Sigmoid colon (tissue), 7 donors: ENCODE results near the gene FSCN2. TPM values are rescaled to one million over a fixed set of nuclear protein-coding genes. Genes with fewer than 3 reads are reported as not detected.

Experiments
- DNase-seq: peaks from one replicate; pipeline ENCODE4 v3.0.0-alpha.2; 2019
- H3K27ac ChIP-seq, 4 donors: fragments of 200-600 bp; sonication (generic); one replicate each; pipeline ENCODE4 v1.5.1; 2016 to 2019; ENCODE audit warnings: mild to moderate bottlenecking in 1 of 4
- H3K27me3 ChIP-seq, 3 donors: fragments of 200-600 bp; sonication (generic); one replicate each; pipeline ENCODE4 v1.5.1; 2019; ENCODE audit warnings: mild to moderate bottlenecking in 1 of 3
- H3K36me3 ChIP-seq, 4 donors: fragments of 200-600 bp; sonication (generic); one replicate each; pipeline ENCODE4 v1.5.1; 2016 to 2019
- H3K4me1 ChIP-seq, 4 donors: fragments of 200-600 bp; sonication (generic); one replicate each; pipeline ENCODE4 v1.5.1; 2017 to 2019
- H3K4me3 ChIP-seq, 4 donors: fragments of 200-600 bp; sonication (generic); one replicate each; pipeline ENCODE4 v1.5.1; 2017 to 2019; ENCODE audit warnings: mild to moderate bottlenecking in 2 of 4, moderate library complexity in 1 of 4
- H3K9me3 ChIP-seq, 4 donors: fragments of 200-600 bp in 3 of 4; sonication (generic) in 3 of 4; one replicate each; pipeline versions ENCODE4 v1.5.1 to v1.6.1; 2013 to 2019
- CTCF ChIP-seq, 4 experiments: fragments of 450-650 bp in 3 of 4; fragments of 200-600 bp in 1 of 4; IDR thresholded peaks; one replicate each; pipeline ENCODE4 v1.5.1; 2016 to 2019; ENCODE audit warnings: antibody characterized with exemption in 4 of 4, mild to moderate bottlenecking in 3 of 4, moderate library complexity in 2 of 4
- EP300 ChIP-seq, 4 donors: sonication (generic); formaldehyde crosslinking; IDR thresholded peaks; one replicate each; pipeline ENCODE4 v1.6.1; 2017; ENCODE audit warnings: antibody characterized with exemption in 4 of 4
- POLR2A ChIP-seq, 2 donors: fragments of 450-650 bp; IDR thresholded peaks; one replicate each; pipeline ENCODE4 v1.6.1; 2016; ENCODE audit warnings: antibody characterized with exemption in 2 of 2, mild to moderate bottlenecking in 2 of 2, moderate library complexity in 2 of 2
- POLR2AphosphoS5 ChIP-seq, 4 donors: sonication (generic); formaldehyde crosslinking; IDR thresholded peaks; one replicate each; pipeline ENCODE4 v1.6.1; 2017; ENCODE audit warnings: antibody characterized with exemption in 4 of 4
- WGBS, 2 donors: extraction: QIAGEN DNeasy Blood & Tissue Kit; methylation state at CpG; one replicate each; pipeline ENCODE4 v1.1.7; 2013; 5-methylcytosine and 5-hydroxymethylcytosine counted together
- intact Hi-C: fragments of 100-400 bp; cut with DNase I; formaldehyde crosslinking; loops from one replicate; pipeline ENCODE4 v1.15.1; 2023
- polyA plus RNA-seq, 3 donors: library from polyadenylated mRNA; stranded (reverse); fragments of 200-250 nt; gene quantifications; one replicate each; pipeline ENCODE4 v1.2.3, GENCODE V29; 2013
- total RNA-seq, 4 donors: library from RNA; depleted of rRNA; stranded (reverse); fragments of >200 nt; gene quantifications; one replicate each; pipeline ENCODE4 v1.1.0, GENCODE V29; 2016
- donor health status: healthy with polysubstance abuse.
- donor health status: Bipolar disorder and iron deficiency.
- donor health status: healthy.

Gene FSCN2
- total and polyA plus RNA-seq, 7 donors = 0.33 to 2.3 (median 1.0) TPM; not detected in 3

DNA sequence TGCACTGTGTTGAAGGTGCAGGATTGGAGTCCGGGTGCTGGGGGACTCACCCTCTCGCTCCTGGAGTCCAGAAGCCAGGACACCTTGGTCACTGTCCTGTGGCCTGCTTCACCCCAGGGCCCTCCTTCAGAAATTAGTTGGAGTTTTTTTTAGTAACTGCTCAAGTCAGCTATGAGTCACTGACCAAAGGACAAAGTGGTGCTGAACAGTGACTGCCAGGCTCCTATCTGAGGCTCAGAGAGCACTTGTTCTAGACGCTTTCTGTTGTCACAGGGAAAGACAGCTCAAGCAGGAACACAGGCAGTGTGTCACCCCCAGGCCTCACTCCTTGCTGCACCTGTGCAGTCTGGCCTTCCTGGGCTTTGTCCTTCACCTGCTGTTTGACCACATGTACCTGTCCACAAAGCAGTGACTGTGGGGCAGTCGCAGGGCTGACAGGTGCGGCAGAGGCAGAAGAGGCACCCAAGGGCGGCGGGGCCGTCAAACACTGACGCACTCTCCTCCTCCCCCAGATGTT lies 28.1 kb downstream of the FSCN2 start:
- H3K27ac ChIP-seq = no peak overlapping the region
- H3K27me3 ChIP-seq = no peaks in the 10 kb centered on the region
- H3K4me3 ChIP-seq = no peak overlapping the region
- intact Hi-C loops = no loop called here
- H3K36me3 ChIP-seq = peaks cover 14 to 53% (median 31%) of the 10 kb centered on the region in 4 donors
- 47 to 85% methylated on average over 9 of the region's 9 CpGs for WGBS, 2 donors
- TF ChIP-seq POLR2AphosphoS5 (IDR thresholded peaks at IDR 0.05) (no peak), POLR2A (IDR thresholded peaks at IDR 0.05) (no peak), CTCF (IDR thresholded peaks at IDR 0.05) (no peak), EP300 (IDR thresholded peaks at IDR 0.05) (no peak)
- no peak for DNase-seq
- H3K9me3 ChIP-seq = no peaks in the 10 kb centered on the region
- H3K4me1 ChIP-seq = peaks cover 0 to 24% (median 17%) of the 10 kb centered on the region in 4 donors

GRCh38 chr17:81556863-81557262 lies 28.7 kb downstream of the FSCN2 start:
- TF ChIP-seq POLR2AphosphoS5 (IDR thresholded peaks at IDR 0.05) = no peak
- no peak for TF ChIP-seq EP300 (IDR thresholded peaks at IDR 0.05)
- TF ChIP-seq POLR2A (IDR thresholded peaks at IDR 0.05) = no peak
- TF ChIP-seq CTCF (IDR thresholded peaks at IDR 0.05) = no peak
- no peak overlapping the region for H3K4me3 ChIP-seq
- DNase-seq = no peak
- H3K36me3 ChIP-seq = peaks cover 14 to 58% (median 32%) of the 10 kb centered on the region in 4 donors
- no peak overlapping the region for H3K27ac ChIP-seq
- peaks cover 0 to 18% (median 13%) of the 10 kb centered on the region in 4 donors for H3K4me1 ChIP-seq
- intact Hi-C loops = no loop called here
- no peaks in the 10 kb centered on the region for H3K9me3 ChIP-seq
- H3K27me3 ChIP-seq = no peaks in the 10 kb centered on the region
- WGBS, 2 donors = 25 to 76% methylated on average over 6 of the region's 6 CpGs

DNA sequence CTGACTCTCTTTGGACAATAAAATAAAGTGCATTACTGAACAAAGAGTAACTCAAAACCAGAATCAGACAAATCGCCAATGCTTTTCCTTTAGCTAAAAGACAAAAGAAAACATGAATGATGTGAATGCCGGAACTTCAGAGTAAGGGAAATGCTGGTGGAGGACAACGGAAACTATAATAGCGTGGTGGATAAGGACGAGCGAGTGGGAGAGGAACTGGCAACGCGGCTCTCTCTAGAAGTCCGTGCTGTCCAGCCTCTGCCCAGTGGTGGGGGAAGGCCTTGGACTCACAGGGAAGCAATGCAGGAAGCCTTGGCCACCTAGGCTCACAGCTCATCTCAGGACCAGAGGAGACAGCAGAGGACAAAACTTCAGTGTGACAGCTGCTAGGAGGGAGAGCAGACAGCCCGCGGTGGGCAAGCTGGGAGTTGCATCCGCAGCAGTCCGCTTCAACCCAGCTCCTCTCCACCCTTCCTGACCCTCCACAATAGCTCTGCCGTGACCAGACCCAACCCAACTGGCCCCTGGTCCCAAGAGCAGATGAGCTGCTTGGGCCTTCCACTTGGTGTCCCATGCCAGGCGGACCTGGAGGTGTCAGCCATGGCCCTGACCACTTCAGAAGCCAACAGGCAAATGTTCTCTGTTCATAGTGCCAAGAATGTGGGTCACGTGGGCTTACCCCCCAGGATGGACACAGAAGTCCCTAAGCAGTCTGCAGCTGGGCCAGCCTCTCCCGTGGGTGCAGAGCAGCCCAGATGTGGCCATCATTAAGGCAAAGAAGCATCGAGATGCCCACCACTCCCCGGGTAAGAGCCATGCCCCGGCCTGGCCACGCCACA lies 29.3 kb downstream of the FSCN2 start:
- no peak overlapping the region for H3K27ac ChIP-seq
- intact Hi-C loops = no loop called here

DNA sequence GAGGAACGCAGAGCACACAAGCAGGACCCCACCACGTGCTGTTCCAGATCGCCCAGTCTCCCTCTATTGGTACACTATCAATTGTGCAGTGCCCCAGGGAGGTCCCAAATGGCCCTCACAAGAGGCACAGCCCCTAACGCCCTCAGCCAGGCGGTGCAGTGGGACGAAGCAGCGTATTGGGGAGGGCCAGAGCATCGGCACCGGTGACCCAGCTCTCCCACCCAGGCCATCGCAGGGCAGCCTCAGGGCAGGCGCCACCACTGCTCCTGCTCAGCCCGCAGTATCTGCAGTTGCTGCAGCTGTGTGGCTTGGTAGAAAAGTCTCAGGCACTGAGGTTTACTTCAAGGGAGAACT lies 29.9 kb downstream of the FSCN2 start:
- no peak for TF ChIP-seq EP300 (IDR thresholded peaks at IDR 0.05)
- no peak for TF ChIP-seq POLR2AphosphoS5 (IDR thresholded peaks at IDR 0.05)
- no peak for TF ChIP-seq POLR2A (IDR thresholded peaks at IDR 0.05)
- no peak for TF ChIP-seq CTCF (IDR thresholded peaks at IDR 0.05)
- intact Hi-C loops = no loop called here
- WGBS, 2 donors = 94% methylated on average over 12 of the region's 12 CpGs

More for the DNA sequence above, 29.3 kb downstream of the FSCN2 start:
- DNase-seq = no peak
- H3K27me3 ChIP-seq = no peaks in the 10 kb centered on the region
- TF ChIP-seq POLR2AphosphoS5 (IDR thresholded peaks at IDR 0.05) (no peak), CTCF (IDR thresholded peaks at IDR 0.05) (no peak), POLR2A (IDR thresholded peaks at IDR 0.05) (no peak), EP300 (IDR thresholded peaks at IDR 0.05) (no peak)
- peaks cover 14 to 64% (median 36%) of the 10 kb centered on the region in 4 donors for H3K36me3 ChIP-seq
- no peak overlapping the region for H3K4me3 ChIP-seq
- no peaks in the 10 kb centered on the region for H3K9me3 ChIP-seq
- 68 to 87% methylated on average over 21 of the region's 21 CpGs for WGBS, 2 donors
- H3K4me1 ChIP-seq = peaks cover 0 to 17% (median 13%) of the 10 kb centered on the region in 4 donors

More for the DNA sequence above, 29.9 kb downstream of the FSCN2 start:
- no peak overlapping the region for H3K27ac ChIP-seq
- H3K4me3 ChIP-seq = no peak overlapping the region
- no peak for DNase-seq
- H3K27me3 ChIP-seq = no peaks in the 10 kb centered on the region
- peaks cover 0 to 12% (median 10%) of the 10 kb centered on the region in 4 donors for H3K4me1 ChIP-seq
- H3K36me3 ChIP-seq = peaks cover 16 to 70% (median 42%) of the 10 kb centered on the region in 4 donors
- H3K9me3 ChIP-seq = no peaks in the 10 kb centered on the region
